Nephron progenitor cell (in vitro differentiated cells): ENCODE results near the gene SLC25A41.

Experiments
- DNase-seq: peaks from one replicate; pipeline ENCODE4 v3.0.0; 2021
- H3K27ac Mint-ChIP-seq: 2 replicates; pipeline ENCODE4 v1.8.0; 2021; ENCODE audit warnings: mild to moderate bottlenecking, moderate library complexity, mixed read lengths
- H3K27me3 Mint-ChIP-seq: 2 replicates; pipeline ENCODE4 v1.8.0; 2021; ENCODE audit warnings: mild to moderate bottlenecking, low read depth, mixed read lengths; ENCODE audit not compliant: poor library complexity
- H3K36me3 Mint-ChIP-seq: 2 replicates; pipeline ENCODE4 v1.8.0; 2021; ENCODE audit warnings: low read depth, mixed read lengths
- H3K4me1 Mint-ChIP-seq: 2 replicates; pipeline ENCODE4 v1.8.0; 2021; ENCODE audit warnings: mixed read lengths
- H3K4me3 Mint-ChIP-seq: 2 replicates; pipeline ENCODE4 v1.8.0; 2021; ENCODE audit warnings: mild to moderate bottlenecking, moderate library complexity, mixed read lengths
- H3K9me3 Mint-ChIP-seq: 2 replicates; pipeline ENCODE4 v1.8.0; 2021; ENCODE audit warnings: mild to moderate bottlenecking, moderate library complexity, mixed read lengths
- CTCF ChIP-seq: fragments of 200-600 bp; sonication (generic); IDR thresholded peaks from 2 replicates; pipeline ENCODE4 v1.5.0; 2021; ENCODE audit warnings: antibody characterized with exemption

Gene SLC25A41

GRCh38 chr19:6479836-6480398 lies 46.4 kb upstream of the SLC25A41 start:
- Mint-ChIP-seq H3K4me3 (no peak overlapping the region), H3K27ac (no peak overlapping the region), H3K36me3 (no peaks in the 10 kb centered on the region), H3K27me3 (peaks cover 58% of the 10 kb centered on the region), H3K4me1 (peaks cover 14% of the 10 kb centered on the region), H3K9me3 (no peaks in the 10 kb centered on the region)
- DNase-seq: no peak
- TF ChIP-seq CTCF: no peak

GRCh38 chr19:6478815-6479214 lies 45.3 kb upstream of the SLC25A41 start:
- Mint-ChIP-seq H3K27ac (no peak overlapping the region), H3K4me1 (peaks cover 14% of the 10 kb centered on the region), H3K9me3 (no peaks in the 10 kb centered on the region), H3K4me3 (no peak overlapping the region), H3K27me3 (peaks cover 67% of the 10 kb centered on the region), H3K36me3 (no peaks in the 10 kb centered on the region)
- no peak for TF ChIP-seq CTCF
- DNase-seq: no peak

DNA sequence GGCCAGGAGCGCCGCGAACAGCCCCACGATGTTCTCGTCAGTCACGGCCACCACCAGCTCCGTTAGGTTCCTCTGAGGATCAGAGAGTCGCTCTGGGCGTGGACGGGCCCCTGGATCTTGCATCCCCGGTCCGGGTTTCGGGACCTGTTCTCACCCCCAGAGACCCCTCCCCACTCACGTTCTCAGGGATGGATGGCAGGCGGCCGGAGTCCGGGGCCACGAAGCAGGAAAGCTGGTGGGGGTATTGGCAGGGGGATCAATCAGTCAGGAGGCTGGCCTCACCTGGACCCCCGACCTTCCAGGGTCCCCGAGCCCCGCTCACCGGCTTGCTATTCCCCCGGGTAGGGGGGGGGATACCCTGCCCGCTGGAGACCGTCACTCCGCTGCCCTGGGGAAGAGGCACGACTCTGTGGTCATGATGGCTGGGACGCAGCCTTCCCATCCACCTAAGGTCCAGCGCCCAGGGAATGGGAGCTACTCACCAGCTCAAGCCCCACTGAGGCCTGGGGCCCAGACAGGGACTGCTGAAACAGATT lies 43.4 kb upstream of the SLC25A41 start:
- Mint-ChIP-seq H3K27ac (no peak overlapping the region), H3K4me3 (peak overlapping the region; percentile 38), H3K36me3 (no peaks in the 10 kb centered on the region), H3K9me3 (no peaks in the 10 kb centered on the region), H3K4me1 (peaks cover 11% of the 10 kb centered on the region), H3K27me3 (peaks cover 65% of the 10 kb centered on the region)
- TF ChIP-seq CTCF: no peak
- DNase-seq: no peak

GRCh38 chr19:6476155-6476895 lies 42.8 kb upstream of the SLC25A41 start:
- H3K4me3 Mint-ChIP-seq: peak overlapping the region; percentile 74
- TF ChIP-seq CTCF: no peak
- no peak overlapping the region for H3K27ac Mint-ChIP-seq

GRCh38 chr19:6475321-6476108 lies 42.0 kb upstream of the SLC25A41 start:
- H3K27ac Mint-ChIP-seq: no peak overlapping the region
- no peaks in the 10 kb centered on the region for H3K9me3 Mint-ChIP-seq
- H3K36me3 Mint-ChIP-seq: no peaks in the 10 kb centered on the region
- H3K27me3 Mint-ChIP-seq: peaks cover 60% of the 10 kb centered on the region
- peak; percentile 31 for DNase-seq
- H3K4me3 Mint-ChIP-seq: peak overlapping the region; percentile 74
- no peak for TF ChIP-seq CTCF
- H3K4me1 Mint-ChIP-seq: no peaks in the 10 kb centered on the region

More at GRCh38 chr19:6476155-6476895, 42.8 kb upstream of the SLC25A41 start:
- H3K36me3 Mint-ChIP-seq: no peaks in the 10 kb centered on the region
- peaks cover 64% of the 10 kb centered on the region for H3K27me3 Mint-ChIP-seq
- H3K9me3 Mint-ChIP-seq: no peaks in the 10 kb centered on the region
- DNase-seq: peak; percentile 99
- H3K4me1 Mint-ChIP-seq: peaks cover 5% of the 10 kb centered on the region
